ENCODE data around the gene HECTD1. TPM values are rescaled to one million over a fixed set of nuclear protein-coding genes. Genes with fewer than 3 reads are reported as not detected.
"Not testable (repeated sequence)": the region's sequence is repeated elsewhere in the genome, so short reads cannot be mapped to it uniquely, and the experiment has no call there.

HECTD1 gene
- total RNA-seq, 1 donor from 2014 or later, result 291 TPM

GRCh38 chr14:31207287-31207754 lies 272 bp downstream of the HECTD1 start:
- Histone ChIP-seq H3K36me3 (ENCODE audit: control insufficient read depth, insufficient read depth, low read length) (peaks cover 4% of the 10 kb centered on the region), H3K4me3 (ENCODE audit: low read depth, low read length) (peak overlapping the region; percentile 88), H3K27me3 (ENCODE audit: control insufficient read depth, insufficient read depth, low read length) (no peaks in the 10 kb centered on the region)
- FAIRE-seq, result no peak
- DNase-seq (ENCODE audit: low read depth), result peak; percentile 60
- TF ChIP-seq, protein P1, sequence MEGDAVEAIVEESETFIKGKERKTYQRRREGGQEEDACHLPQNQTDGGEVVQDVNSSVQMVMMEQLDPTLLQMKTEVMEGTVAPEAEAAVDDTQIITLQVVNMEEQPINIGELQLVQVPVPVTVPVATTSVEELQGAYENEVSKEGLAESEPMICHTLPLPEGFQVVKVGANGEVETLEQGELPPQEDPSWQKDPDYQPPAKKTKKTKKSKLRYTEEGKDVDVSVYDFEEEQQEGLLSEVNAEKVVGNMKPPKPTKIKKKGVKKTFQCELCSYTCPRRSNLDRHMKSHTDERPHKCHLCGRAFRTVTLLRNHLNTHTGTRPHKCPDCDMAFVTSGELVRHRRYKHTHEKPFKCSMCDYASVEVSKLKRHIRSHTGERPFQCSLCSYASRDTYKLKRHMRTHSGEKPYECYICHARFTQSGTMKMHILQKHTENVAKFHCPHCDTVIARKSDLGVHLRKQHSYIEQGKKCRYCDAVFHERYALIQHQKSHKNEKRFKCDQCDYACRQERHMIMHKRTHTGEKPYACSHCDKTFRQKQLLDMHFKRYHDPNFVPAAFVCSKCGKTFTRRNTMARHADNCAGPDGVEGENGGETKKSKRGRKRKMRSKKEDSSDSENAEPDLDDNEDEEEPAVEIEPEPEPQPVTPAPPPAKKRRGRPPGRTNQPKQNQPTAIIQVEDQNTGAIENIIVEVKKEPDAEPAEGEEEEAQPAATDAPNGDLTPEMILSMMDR (IDR thresholded peaks at IDR 0.05; ENCODE audit: insufficient read depth, low read length, severe bottlenecking), result no peak

DNA sequence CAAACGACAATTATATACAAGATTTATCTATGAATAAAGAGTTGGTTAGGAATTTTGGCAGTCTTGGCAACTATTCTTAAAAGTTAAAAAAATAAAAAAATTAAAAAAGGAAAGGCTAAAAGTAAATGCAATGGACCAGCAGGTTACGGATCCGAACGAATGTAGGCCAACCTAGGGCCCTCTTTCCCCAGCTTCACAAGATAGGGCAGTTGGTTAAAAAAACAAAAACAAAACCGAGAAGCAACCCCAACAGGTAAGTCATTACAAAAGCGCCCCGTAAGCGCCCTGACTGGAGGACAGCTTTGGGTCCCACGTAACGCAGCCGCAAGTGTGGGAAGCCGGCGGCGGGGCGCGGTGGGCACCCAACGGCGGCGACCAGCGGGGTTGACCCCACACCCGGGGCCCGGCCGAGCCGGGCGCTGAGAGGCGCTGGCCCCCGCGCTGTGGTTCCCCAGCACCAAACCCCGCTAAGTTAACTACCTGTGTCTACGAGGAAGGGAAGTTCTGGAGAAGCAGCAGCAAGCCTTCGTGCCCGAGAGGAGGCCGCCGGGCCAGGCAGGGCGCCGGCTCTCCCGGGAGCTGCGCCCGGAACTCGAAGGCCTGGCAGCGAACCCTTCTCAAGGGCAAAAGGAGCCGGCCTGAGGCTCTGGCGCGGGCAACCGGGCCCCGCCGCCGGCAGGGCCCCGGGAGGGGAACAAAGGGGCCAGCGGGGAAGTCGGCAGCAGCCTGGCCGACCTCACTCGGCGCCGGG lies 882 bp downstream of the HECTD1 start:
- Histone ChIP-seq H3K36me3 (ENCODE audit: control insufficient read depth, insufficient read depth, low read length) (peaks cover 8% of the 10 kb centered on the region), H3K4me3 (ENCODE audit: low read depth, low read length) (peak overlapping the region; percentile 88), H3K27me3 (ENCODE audit: control insufficient read depth, insufficient read depth, low read length) (no peaks in the 10 kb centered on the region)
- FAIRE-seq (no peak), DNase-seq (ENCODE audit: low read depth) (no peak)
- TF ChIP-seq, protein P1 (IDR thresholded peaks at IDR 0.05; ENCODE audit: insufficient read depth, low read length, severe bottlenecking), result no peak

GRCh38 chr14:31205681-31206535 lies 1.7 kb downstream of the HECTD1 start:
- TF ChIP-seq, protein P1 (IDR thresholded peaks at IDR 0.05; ENCODE audit: insufficient read depth, low read length, severe bottlenecking), result no peak
- H3K4me3 ChIP-seq (ENCODE audit: low read depth, low read length), result peak overlapping the region; percentile 88
- peaks cover 9% of the 10 kb centered on the region for H3K36me3 ChIP-seq (ENCODE audit: control insufficient read depth, insufficient read depth, low read length)
- DNase-seq (ENCODE audit: low read depth), result peak; percentile 33
- no peak for FAIRE-seq
- H3K27me3 ChIP-seq (ENCODE audit: control insufficient read depth, insufficient read depth, low read length), result no peaks in the 10 kb centered on the region

DNA sequence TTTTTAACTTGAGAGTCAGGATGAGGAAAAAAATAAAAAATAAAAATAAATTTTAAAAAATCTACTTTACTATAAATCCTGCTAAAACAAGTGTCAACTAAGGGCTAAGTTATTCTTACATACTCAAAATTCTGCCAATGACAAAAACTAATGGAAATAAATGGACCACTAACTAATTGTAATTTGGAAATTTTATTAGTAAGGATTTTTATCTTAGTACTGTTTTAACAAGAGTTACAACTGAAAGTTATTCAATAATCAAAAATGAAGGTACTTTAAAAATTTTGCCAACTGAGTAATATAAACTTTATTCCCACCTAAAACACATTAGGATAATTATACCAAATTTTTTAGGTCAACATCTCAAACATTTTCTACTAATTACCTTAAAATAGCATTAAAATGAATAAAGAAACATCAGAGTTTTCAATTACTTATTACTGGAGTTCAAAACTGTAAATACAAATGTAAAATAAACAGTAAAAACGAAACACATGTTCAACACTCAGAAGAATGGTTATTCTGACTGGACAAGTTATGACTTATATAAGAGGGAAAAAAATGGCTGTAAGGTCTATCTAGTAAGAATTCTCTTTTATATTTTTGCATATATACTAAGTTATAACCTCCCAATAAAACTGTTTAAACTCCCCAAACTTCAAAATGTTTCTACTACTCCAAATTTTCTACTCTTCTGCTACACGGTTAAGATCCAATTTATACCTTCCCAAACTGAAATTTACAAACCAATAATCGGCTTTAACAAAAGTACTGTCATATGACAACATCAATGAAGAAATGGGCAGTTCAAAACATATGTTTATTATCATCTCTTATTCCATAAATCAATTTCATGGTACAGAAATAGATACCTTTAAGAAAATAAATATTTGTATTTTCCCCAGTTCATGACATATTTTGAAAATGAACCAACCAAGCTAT lies 2.7 kb downstream of the HECTD1 start:
- FAIRE-seq (no peak), DNase-seq (ENCODE audit: low read depth) (no peak)
- H3K4me3 ChIP-seq (ENCODE audit: low read depth, low read length), result peak overlapping the region; percentile 12
- H3K27me3 ChIP-seq (ENCODE audit: control insufficient read depth, insufficient read depth, low read length), result no peaks in the 10 kb centered on the region
- peaks cover 9% of the 10 kb centered on the region for H3K36me3 ChIP-seq (ENCODE audit: control insufficient read depth, insufficient read depth, low read length)
- TF ChIP-seq, protein P1 (IDR thresholded peaks at IDR 0.05; ENCODE audit: insufficient read depth, low read length, severe bottlenecking), result no peak

GRCh38 chr14:31203899-31204592 lies 3.5 kb downstream of the HECTD1 start:
- DNase-seq (ENCODE audit: low read depth); H3K27me3 ChIP-seq (ENCODE audit: control insufficient read depth, insufficient read depth, low read length); FAIRE-seq; H3K36me3 ChIP-seq (ENCODE audit: control insufficient read depth, insufficient read depth, low read length); H3K4me3 ChIP-seq (ENCODE audit: low read depth, low read length): not testable (repeated sequence)
